ENCODE data around the gene CACNB2.

Gene CACNB2

GRCh38 chr10:18278181-18278580 is 138.0 kb downstream of the CACNB2 start:
- no peak for DNase-seq (ENCODE audit: low read depth in 2 of 2, low spot score in 1 of 2)

GRCh38 chr10:18279173-18279572 is 138.9 kb downstream of the CACNB2 start:
- no peak for DNase-seq (ENCODE audit: low read depth in 2 of 2, low spot score in 1 of 2)

GRCh38 chr10:18282094-18282493 is 141.9 kb downstream of the CACNB2 start:
- no peak for DNase-seq (ENCODE audit: low read depth in 2 of 2, low spot score in 1 of 2)

GRCh38 chr10:18290651-18291313 is 150.6 kb downstream of the CACNB2 start:
- no peak for DNase-seq (ENCODE audit: low read depth in 2 of 2, low spot score in 1 of 2)

- DNase-seq (ENCODE audit: low read depth in 2 of 2, low spot score in 1 of 2) = no peak
Observed at GRCh38 chr10:18293536-18294510, 153.6 kb downstream of the CACNB2 start.

- DNase-seq (ENCODE audit: low read depth in 2 of 2, low spot score in 1 of 2) = no peak
Observed at GRCh38 chr10:18294633-18295032, 154.4 kb downstream of the CACNB2 start.

- DNase-seq (ENCODE audit: low read depth in 2 of 2, low spot score in 1 of 2) = no peak
Observed at GRCh38 chr10:18297659-18298058, 157.4 kb downstream of the CACNB2 start.

GRCh38 chr10:18298256-18298655 is 158.0 kb downstream of the CACNB2 start:
- no peak for DNase-seq (ENCODE audit: low read depth in 2 of 2, low spot score in 1 of 2)

- DNase-seq (ENCODE audit: low read depth in 2 of 2, low spot score in 1 of 2) = no peak
Observed at GRCh38 chr10:18303851-18304801, 163.9 kb downstream of the CACNB2 start.

GRCh38 chr10:18306031-18306430 is 165.8 kb downstream of the CACNB2 start:
- no peak for DNase-seq (ENCODE audit: low read depth in 2 of 2, low spot score in 1 of 2)

- no peak for DNase-seq (ENCODE audit: low read depth in 2 of 2, low spot score in 1 of 2)
Observed at GRCh38 chr10:18308600-18308999, 168.4 kb downstream of the CACNB2 start.

- no peak for DNase-seq (ENCODE audit: low read depth in 2 of 2, low spot score in 1 of 2)
Observed at GRCh38 chr10:18310761-18311160, 170.5 kb downstream of the CACNB2 start.

- DNase-seq (ENCODE audit: low read depth in 2 of 2, low spot score in 1 of 2) = no peak
Observed at GRCh38 chr10:18312374-18313139, 172.3 kb downstream of the CACNB2 start.

- DNase-seq (ENCODE audit: low read depth in 2 of 2, low spot score in 1 of 2) = no peak
Observed at GRCh38 chr10:18313140-18313530, 172.9 kb downstream of the CACNB2 start.

- no peak for DNase-seq (ENCODE audit: low read depth in 2 of 2, low spot score in 1 of 2)
Observed at GRCh38 chr10:18313626-18314025, 173.4 kb downstream of the CACNB2 start.

- no peak for DNase-seq (ENCODE audit: low read depth in 2 of 2, low spot score in 1 of 2)
Observed at GRCh38 chr10:18319628-18320027, 179.4 kb downstream of the CACNB2 start.

GRCh38 chr10:18321371-18321770 is 181.1 kb downstream of the CACNB2 start:
- no peak for DNase-seq (ENCODE audit: low read depth in 2 of 2, low spot score in 1 of 2)

- DNase-seq (ENCODE audit: low read depth in 2 of 2, low spot score in 1 of 2) = no peak
Observed at GRCh38 chr10:18323916-18324315, 183.7 kb downstream of the CACNB2 start.

GRCh38 chr10:18325410-18325809 is 185.2 kb downstream of the CACNB2 start:
- no peak for DNase-seq (ENCODE audit: low read depth in 2 of 2, low spot score in 1 of 2)

- no peak for DNase-seq (ENCODE audit: low read depth in 2 of 2, low spot score in 1 of 2)
Observed at GRCh38 chr10:18325889-18326531, 185.8 kb downstream of the CACNB2 start.

Data from stimulated activated CD8-positive, alpha-beta memory T cell treated with anti-CD3 and anti-CD28 coated beads, Interleukin-4, amount 100 ng/mL, for 4 hours (primary cell).